IMR-90 (cell line): ENCODE data around the gene COG1. TPM values are rescaled to one million over a fixed set of nuclear protein-coding genes. Genes with fewer than 3 reads are reported as not detected.

Source experiments
- ATAC-seq: fragments of 200-7000 bp; cut with Tn5 transposase; 2 replicates; pipeline ENCODE4 v1.9.1; 2020; ENCODE audit warnings: low read depth, mild to moderate bottlenecking, moderate library complexity
- BruUV-seq: library from RNA; stranded (reverse); fragments of 400-500 nt; replicated peaks from 2 replicates; lab custom pipeline; 2021; lab: Mats Ljungman, UMichigan
- CTCF ChIA-PET: fragments of 300-600 bp; formaldehyde crosslinking; extraction: SDS; loops from one replicate; lab custom pipeline; 2021; ENCODE audit warnings: antibody characterized with exemption; lab: Yijun Ruan, JAX
- POLR2A ChIA-PET: fragments of 300-600 bp; sonication (Branson Sonifier 250); formaldehyde crosslinking; loops from one replicate; lab custom pipeline; 2022; ENCODE audit warnings: antibody characterized with exemption; ENCODE audit not compliant: unreplicated experiment; lab: Charles Lee
- DNase-seq: peaks from one replicate; pipeline ENCODE4 v3.0.0; 2013
- H2AFZ ChIP-seq: replicated peaks from 2 replicates; pipeline ENCODE3; 2013; ENCODE audit warnings: low read length, mild to moderate bottlenecking; ENCODE audit not compliant: poor library complexity
- H2AK5ac ChIP-seq: 2 replicates; pipeline ENCODE4 v1.6.1; 2013; ENCODE audit warnings: low read depth, low read length, inconsistent platforms
- H2AK9ac ChIP-seq: replicated peaks from 2 replicates; pipeline ENCODE3; 2013; ENCODE audit warnings: mild to moderate bottlenecking, low read depth, low read length, moderate library complexity; ENCODE audit not compliant: poor library complexity
- H2BK120ac ChIP-seq: 2 replicates; pipeline ENCODE4 v1.6.1; 2013; ENCODE audit warnings: low read depth, low read length, inconsistent platforms
- H2BK15ac ChIP-seq: 3 replicates; pipeline ENCODE4 v1.6.1; 2013; ENCODE audit warnings: low read depth, low read length, inconsistent platforms
- H2BK20ac ChIP-seq: 2 replicates; pipeline ENCODE4 v1.6.1; 2013; ENCODE audit warnings: low read depth, mild to moderate bottlenecking, inconsistent platforms, low read length, moderate library complexity
- H2BK5ac ChIP-seq: 2 replicates; pipeline ENCODE4 v1.6.1; 2013; ENCODE audit warnings: mild to moderate bottlenecking, low read depth, low read length, inconsistent platforms; ENCODE audit not compliant: poor library complexity, severe bottlenecking
- H3K14ac ChIP-seq: replicated peaks from 2 replicates; pipeline ENCODE4 v1.6.1; 2013; ENCODE audit warnings: low read depth, low read length, inconsistent platforms
- H3K18ac ChIP-seq: 2 replicates; pipeline ENCODE4 v1.6.1; 2013; ENCODE audit warnings: low read depth, low read length, control low read depth
- H3K23ac ChIP-seq: 2 replicates; pipeline ENCODE4 v1.6.1; 2013; ENCODE audit warnings: low read depth, low read length, inconsistent platforms
- H3K27ac ChIP-seq: 2 replicates; pipeline ENCODE4 v1.5.1; 2013; ENCODE audit warnings: mild to moderate bottlenecking, control low read depth, low read length; ENCODE audit not compliant: insufficient read depth
- H3K27me3 ChIP-seq: 2 replicates; pipeline ENCODE4 v1.6.1; 2013; ENCODE audit warnings: low read length; ENCODE audit not compliant: control insufficient read depth, insufficient read depth
- H3K36me3 ChIP-seq: 2 replicates; pipeline ENCODE4 v1.6.1; 2013; ENCODE audit warnings: low read length, mixed read lengths; ENCODE audit not compliant: control insufficient read depth, insufficient read depth
- H3K4ac ChIP-seq: 2 replicates; pipeline ENCODE4 v1.6.1; 2013; ENCODE audit warnings: low read depth, low read length, inconsistent platforms
- H3K4me1 ChIP-seq: 2 replicates; pipeline ENCODE4 v1.6.1; 2013; ENCODE audit warnings: low read length, mixed read lengths; ENCODE audit not compliant: control insufficient read depth, insufficient read depth
- H3K4me2 ChIP-seq: 2 replicates; pipeline ENCODE4 v1.6.1; 2013; ENCODE audit warnings: low read depth, mild to moderate bottlenecking, control low read depth, low read length, moderate library complexity
- H3K4me3 ChIP-seq: 2 replicates; pipeline ENCODE4 v1.5.1; 2013; ENCODE audit warnings: low read depth, mild to moderate bottlenecking, control low read depth, low read length, moderate library complexity; ENCODE audit not compliant: insufficient read depth
- H3K56ac ChIP-seq: 2 replicates; pipeline ENCODE4 v1.6.1; 2013; ENCODE audit warnings: low read length, inconsistent platforms; ENCODE audit not compliant: insufficient read depth; ENCODE audit errors: extremely low read depth
- H3K79me1 ChIP-seq, 2 experiments: 2 replicates each; pipeline ENCODE4 v1.6.1; 2013; ENCODE audit warnings: low read length in 2 of 2, inconsistent platforms in 1 of 2, low read depth in 1 of 2
- H3K9ac ChIP-seq: 2 replicates; pipeline ENCODE4 v1.6.1; 2013; ENCODE audit warnings: low read depth, low read length, control low read depth
- H3K9me1 ChIP-seq: 2 replicates; pipeline ENCODE4 v1.6.1; 2013; ENCODE audit warnings: low read length, inconsistent platforms; ENCODE audit not compliant: insufficient read depth
- H3K9me3 ChIP-seq: 2 replicates; pipeline ENCODE4 v1.6.1; 2013; ENCODE audit warnings: low read length; ENCODE audit not compliant: control insufficient read depth, insufficient read depth
- H4K20me1 ChIP-seq: 2 replicates; pipeline ENCODE4 v1.6.1; 2013; ENCODE audit warnings: low read length, inconsistent platforms; ENCODE audit not compliant: insufficient read depth
- H4K5ac ChIP-seq: 2 replicates; pipeline ENCODE4 v1.6.1; 2013; ENCODE audit warnings: mild to moderate bottlenecking, low read depth, low read length, control low read depth
- H4K8ac ChIP-seq, 2 experiments: 2 replicates each; pipeline ENCODE4 v1.6.1; 2013; ENCODE audit warnings: low read depth in 2 of 2, low read length in 2 of 2, control low read depth in 1 of 2, inconsistent platforms in 1 of 2
- H4K91ac ChIP-seq: 2 replicates; pipeline ENCODE4 v1.6.1; 2013; ENCODE audit warnings: low read depth, low read length, inconsistent platforms; ENCODE audit not compliant: insufficient read depth
- MAFK ChIP-seq: IDR thresholded peaks from 2 replicates; pipeline ENCODE4 v1.6.1; 2012; ENCODE audit warnings: low read depth, low read length, improper control_type of control experiment
- WGBS, 2 experiments: methylation state at CpG; one replicate each; pipeline versions ENCODE4 v1.1.5 to v1.1.7; 2013; ENCODE audit warnings: missing lambda C conversion rate in 2 of 2; ENCODE audit not compliant: insufficient read length in 1 of 2; ENCODE audit errors: extremely low coverage in 2 of 2; 5-methylcytosine and 5-hydroxymethylcytosine counted together
- dilution Hi-C: fragments of 300-500 bp; cut with HindIII; formaldehyde crosslinking; loops from one replicate; pipeline ENCODE4 v1.14.3; 2018; ENCODE audit warnings: low sequenced_read_pairs; ENCODE audit not compliant: unreplicated experiment
- in situ Hi-C: fragments of 300-500 bp; cut with MboI; formaldehyde crosslinking; loops from 3 replicates; pipeline ENCODE4 v1.14.3; 2019; ENCODE audit warnings: low sequenced_read_pairs, inconsistent platforms, mixed read lengths
- intact Hi-C: fragments of 100-400 bp; cut with micrococcal nuclease; formaldehyde crosslinking; loops from 2 replicates; pipeline ENCODE4 v1.10.0; 2022
- polyA plus RNA-seq, 3 experiments: library from polyadenylated mRNA; depleted of rRNA; stranded (reverse); fragments of >200 nt; gene quantifications; 2 replicates each; pipeline ENCODE4 v1.2.3, GENCODE V29; 2012; ENCODE audit warnings: low replicate concordance in 1 of 3
- total RNA-seq: library from RNA; depleted of rRNA; stranded (reverse); fragments of >200 nt; gene quantifications from 2 replicates; pipeline ENCODE4 v1.2.3, GENCODE V29; 2012

Gene COG1
- total and polyA plus RNA-seq, 2 of the 4 experiments (the other 2 are of a cell fraction): 18.3 to 35.1 TPM

DNA sequence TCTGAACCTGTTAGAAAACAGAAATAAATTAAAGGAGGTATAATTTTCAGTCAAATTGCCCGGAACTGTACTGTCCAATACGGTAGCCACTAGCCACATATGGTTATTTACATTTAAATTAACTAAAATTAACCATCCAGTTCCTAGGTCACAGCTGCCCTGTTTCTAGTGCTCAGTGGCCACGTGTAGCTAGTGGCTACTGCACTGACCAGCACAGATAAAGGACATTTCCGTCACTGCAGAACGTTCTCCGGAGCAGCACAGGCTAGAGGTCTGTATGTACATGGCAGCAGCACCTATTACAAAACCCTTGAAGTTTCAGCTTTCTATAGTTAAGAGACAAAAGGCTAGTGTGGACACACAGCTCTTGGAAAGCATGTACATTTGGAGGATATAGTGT lies 35.1 kb downstream of the COG1 start:
- peak overlapping the region; percentile 68 for H2BK120ac ChIP-seq
- intact Hi-C loops (no loop called here), dilution Hi-C loops (no loop called here), in situ Hi-C loops (no loop called here)
- H3K4ac ChIP-seq: peak overlapping the region; percentile 77
- ChIA-PET CTCF (interaction anchor here (0.6 to 1.6 kb wide), 3 partner anchors 213 to 671 kb away, joined by 3 to 4 read pairs (median 3); no protein-coding TSS in a partner anchor), POLR2A (interaction anchor here (0.7 kb wide), 1 partner anchor 1062 kb away, joined by 4 read pairs; no protein-coding TSS in a partner anchor)
- no peak overlapping the region for H2AFZ ChIP-seq
- no TSS peak for BruUV-seq
- peaks cover 35 to 72% of the 10 kb centered on the region in 2 experiments for H3K79me1 ChIP-seq
- peak overlapping the region; percentile 72 for H3K18ac ChIP-seq
- 0 out of 3 replicates have a peak overlapping the region, but pooled peaks have one; percentile 43 for H2BK15ac ChIP-seq
- TF ChIP-seq MAFK: no peak
- H4K91ac ChIP-seq: peak overlapping the region; percentile 86; the same call in 1 of the 2 replicates
- no peak for DNase-seq
- peak overlapping the region; percentile 76 for H2AK5ac ChIP-seq
- H3K9ac ChIP-seq: 0 out of 2 replicates have a peak overlapping the region, but pooled peaks have one; percentile 1
- peak overlapping the region; percentile 48; the same call in 1 of the 2 replicates for H3K23ac ChIP-seq
- no peak overlapping the region for H2AK9ac ChIP-seq
- no peak for ATAC-seq
- H3K4me3 ChIP-seq: no peak overlapping the region
- peak overlapping the region; percentile 21; the same call in 1 of the 2 replicates for H3K27ac ChIP-seq
- peak overlapping the region; percentile 60 for H3K14ac ChIP-seq
- no peaks in the 10 kb centered on the region for H3K27me3 ChIP-seq
- peaks cover 11% of the 10 kb centered on the region for H3K9me1 ChIP-seq
- H4K5ac ChIP-seq: peak overlapping the region; percentile 34
- H2BK20ac ChIP-seq: peak overlapping the region; percentile 69; the same call in 1 of the 2 replicates
- H3K56ac ChIP-seq: no peak overlapping the region
- peak overlapping the region in 1 of 2 experiments; percentile 57; a peak in 2 of 4 replicates for H4K8ac ChIP-seq
- no peaks in the 10 kb centered on the region for H3K9me3 ChIP-seq
- no peaks in the 10 kb centered on the region; the same call in 1 of the 2 replicates for H3K36me3 ChIP-seq
- WGBS, 2 experiments: no CpG with 5 or more reads among the region's 6 CpGs
- H2BK5ac ChIP-seq: peak overlapping the region; percentile 98
- H4K20me1 ChIP-seq: peaks cover 19% of the 10 kb centered on the region; the same call in 1 of the 2 replicates
- H3K4me2 ChIP-seq: peak overlapping the region; percentile 9; the same call in 1 of the 2 replicates
- peaks cover 17% of the 10 kb centered on the region for H3K4me1 ChIP-seq
